A673 (cell line): ENCODE data around the gene CDO1.

Experiments used
- CTCF ChIP-seq: fragments of 300-800, 200-600 bp; sonication (generic); conservative IDR thresholded peaks from 2 replicates; pipeline ENCODE4 v1.5.1; 2017; ENCODE audit warnings: low read depth, mild to moderate bottlenecking, antibody characterized with exemption, low read length, moderate library complexity, mixed read lengths
- EZH2 ChIP-seq: fragments of 200-600 bp; sonication (generic); IDR thresholded peaks from 2 replicates; pipeline ENCODE4 v1.6.1; 2017; ENCODE audit warnings: borderline replicate concordance, low read depth, mild to moderate bottlenecking, mixed read lengths, antibody characterized with exemption, low read length; ENCODE audit not compliant: poor library complexity, severe bottlenecking

GRCh38 chr5:115755675-115756074, 60.8 kb downstream of the CDO1 start:
- TF ChIP-seq CTCF (no peak), EZH2 (no peak)
